Muscle of leg (tissue), 11 donors: ENCODE measurements around the gene NME9. TPM values are rescaled to one million over a fixed set of nuclear protein-coding genes. Genes with fewer than 3 reads are reported as not detected.

ENCODE experiments used
- DNase-seq: peaks from one replicate; pipeline ENCODE4 v3.0.0; 2013
- H3K27ac ChIP-seq: one replicate; pipeline ENCODE4 v1.5.1; 2013; ENCODE audit warnings: mild to moderate bottlenecking, low read length, control low read depth
- H3K27me3 ChIP-seq: one replicate; pipeline ENCODE4 v1.6.1; 2013; ENCODE audit warnings: low read length; ENCODE audit not compliant: control insufficient read depth, insufficient read depth
- H3K36me3 ChIP-seq: one replicate; pipeline ENCODE4 v1.6.1; 2013; ENCODE audit warnings: low read length; ENCODE audit not compliant: control insufficient read depth, insufficient read depth
- H3K4me1 ChIP-seq: one replicate; pipeline ENCODE4 v1.6.1; 2013; ENCODE audit warnings: low read length; ENCODE audit not compliant: control insufficient read depth, insufficient read depth
- H3K4me3 ChIP-seq: one replicate; pipeline ENCODE4 v1.5.1; 2013; ENCODE audit warnings: low read length, control low read depth
- H3K9me3 ChIP-seq: replicated peaks from 2 replicates; pipeline ENCODE4 v1.6.1; 2013; ENCODE audit warnings: low read depth, low read length; ENCODE audit not compliant: control insufficient read depth
- WGBS: methylation state at CpG from one replicate; pipeline ENCODE4 v1.1.5; 2013; ENCODE audit warnings: missing lambda C conversion rate; ENCODE audit not compliant: insufficient coverage; 5-methylcytosine and 5-hydroxymethylcytosine counted together
- polyA plus RNA-seq, 8 donors: library from polyadenylated mRNA; unstranded; fragments of 120-200 nt; gene quantifications; one replicate each; pipeline versions ENCODE4 v1.2.1 to v1.2.3, GENCODE V29; 2013; ENCODE audit warnings: inconsistent platforms in 1 of 8, low replicate concordance in 1 of 8; ENCODE audit not compliant: insufficient read length in 8 of 8, insufficient read depth in 1 of 8
- total RNA-seq: library from RNA; stranded (reverse); fragments of 120-200 nt; gene quantifications from one replicate; pipeline ENCODE4 v1.2.4, GENCODE V29; 2013

NME9 gene
- total and polyA plus RNA-seq, 9 donors = 0.22 to 1.7 (median 0.71) TPM

DNA sequence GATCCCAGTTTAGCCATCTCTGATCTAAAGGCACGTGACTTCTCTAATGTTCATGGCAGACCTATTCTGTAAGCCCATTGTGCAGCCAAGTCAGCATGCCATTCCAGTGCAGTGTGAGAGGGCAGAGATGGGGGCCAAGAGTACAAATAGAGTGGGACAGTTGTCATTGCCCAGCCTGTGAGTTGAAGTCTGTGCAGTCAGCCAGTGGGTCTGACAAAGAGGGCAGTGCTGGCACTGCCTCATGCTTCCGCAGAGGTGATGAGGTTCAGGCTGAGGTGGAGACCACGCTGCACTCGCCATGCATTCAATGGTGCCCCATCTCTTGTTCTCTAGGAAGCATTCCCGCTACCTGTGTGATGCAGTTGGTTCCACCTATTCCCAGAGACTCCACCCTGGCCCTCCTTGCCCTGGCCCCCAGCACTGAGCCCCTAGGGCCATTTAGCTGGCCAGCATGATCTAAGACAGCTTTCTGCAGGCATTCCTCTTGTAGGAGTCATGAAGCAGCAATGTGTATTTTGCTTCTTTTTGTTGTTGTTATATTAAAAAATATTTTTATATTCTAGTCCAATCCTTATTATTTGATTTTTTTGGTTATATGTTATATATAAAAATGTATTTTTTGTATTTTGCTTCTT, 22.4 kb upstream of the NME9 start:
- no peak for DNase-seq
- H3K9me3 ChIP-seq = no peaks in the 10 kb centered on the region
- H3K36me3 ChIP-seq = peaks cover 3% of the 10 kb centered on the region
- H3K4me3 ChIP-seq = no peak overlapping the region
- peaks cover 2% of the 10 kb centered on the region for H3K27me3 ChIP-seq
- WGBS = 95% methylated on average over 4 of the region's 5 CpGs
- H3K27ac ChIP-seq = no peak overlapping the region
- peaks cover 33% of the 10 kb centered on the region for H3K4me1 ChIP-seq

DNA sequence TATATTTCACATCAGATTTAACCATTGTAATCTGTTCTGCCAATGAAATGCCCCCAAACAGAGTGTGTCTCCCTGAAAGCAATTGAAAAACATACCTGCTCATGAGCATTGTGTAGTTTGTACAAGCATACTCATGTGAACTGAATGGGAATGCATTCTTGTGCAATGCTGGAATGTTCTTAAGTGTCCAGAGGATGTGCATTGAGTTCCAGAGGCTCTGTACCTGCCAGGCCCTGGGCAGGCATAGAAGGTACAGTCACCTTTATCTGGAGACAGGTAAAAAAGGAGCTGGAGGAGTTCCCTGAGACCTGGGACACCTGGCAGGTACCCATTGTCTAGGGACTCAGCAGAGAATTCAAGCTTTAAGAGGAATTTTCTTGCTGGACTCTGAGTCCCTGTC, 21.5 kb upstream of the NME9 start:
- DNase-seq = no peak
- Histone ChIP-seq H3K36me3 (peaks cover 3% of the 10 kb centered on the region), H3K27ac (no peak overlapping the region), H3K4me1 (peaks cover 27% of the 10 kb centered on the region), H3K9me3 (no peaks in the 10 kb centered on the region), H3K4me3 (no peak overlapping the region), H3K27me3 (peaks cover 6% of the 10 kb centered on the region)

DNA sequence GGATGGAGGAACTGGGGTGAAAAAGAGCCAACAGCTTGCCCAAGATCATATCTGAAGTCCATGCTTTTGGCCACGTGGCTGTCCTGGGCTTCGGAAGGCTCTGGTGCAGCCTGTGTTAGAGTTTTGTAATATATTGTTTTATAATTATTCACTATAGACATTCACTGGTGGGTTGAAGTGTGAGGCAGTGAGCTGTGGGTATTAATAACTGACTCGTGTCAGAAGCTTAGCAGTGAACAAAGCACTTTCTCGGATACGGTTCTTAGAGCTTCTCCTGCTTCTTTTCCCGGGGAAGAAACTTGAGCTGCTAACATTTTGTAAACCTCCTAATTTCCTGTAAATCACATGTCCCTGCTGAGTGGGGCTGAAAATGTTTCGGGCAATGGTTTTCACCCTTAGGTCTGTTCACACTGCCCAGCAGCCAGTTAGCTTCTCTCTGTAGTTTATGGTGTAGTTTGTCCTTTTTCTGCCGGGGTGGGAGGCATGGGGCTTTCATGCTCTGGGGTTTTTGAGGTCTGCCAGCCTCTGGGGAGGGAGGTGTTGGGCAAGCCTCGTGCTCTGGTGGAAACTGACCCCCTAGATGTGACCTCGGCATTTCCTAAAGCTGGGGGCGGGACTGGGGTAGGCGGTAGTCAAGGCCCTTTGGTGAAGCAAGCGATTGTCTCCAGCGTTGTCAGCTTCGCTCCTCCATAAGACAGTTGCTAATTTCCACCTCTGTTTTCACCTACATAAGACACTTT, 20.4 kb upstream of the NME9 start:
- peak; percentile 26 for DNase-seq
- Histone ChIP-seq H3K36me3 (peaks cover under 1% of the 10 kb centered on the region), H3K4me3 (peak overlapping the region; percentile 80), H3K9me3 (no peaks in the 10 kb centered on the region), H3K27ac (peak overlapping the region; percentile 84), H3K27me3 (peaks cover 6% of the 10 kb centered on the region), H3K4me1 (peaks cover 25% of the 10 kb centered on the region)
- 20% methylated on average over 1 of the region's 15 CpGs for WGBS

GRCh38 chr3:138348754-138349739, 19.4 kb upstream of the NME9 start:
- Histone ChIP-seq H3K4me1 (peaks cover 26% of the 10 kb centered on the region), H3K27me3 (peaks cover 6% of the 10 kb centered on the region), H3K9me3 (no peaks in the 10 kb centered on the region), H3K36me3 (no peaks in the 10 kb centered on the region), H3K27ac (peak overlapping the region; percentile 84), H3K4me3 (peak overlapping the region; percentile 80)
- peak; percentile 46 for DNase-seq
- WGBS = 4% methylated on average over 37 of the region's 58 CpGs

DNA sequence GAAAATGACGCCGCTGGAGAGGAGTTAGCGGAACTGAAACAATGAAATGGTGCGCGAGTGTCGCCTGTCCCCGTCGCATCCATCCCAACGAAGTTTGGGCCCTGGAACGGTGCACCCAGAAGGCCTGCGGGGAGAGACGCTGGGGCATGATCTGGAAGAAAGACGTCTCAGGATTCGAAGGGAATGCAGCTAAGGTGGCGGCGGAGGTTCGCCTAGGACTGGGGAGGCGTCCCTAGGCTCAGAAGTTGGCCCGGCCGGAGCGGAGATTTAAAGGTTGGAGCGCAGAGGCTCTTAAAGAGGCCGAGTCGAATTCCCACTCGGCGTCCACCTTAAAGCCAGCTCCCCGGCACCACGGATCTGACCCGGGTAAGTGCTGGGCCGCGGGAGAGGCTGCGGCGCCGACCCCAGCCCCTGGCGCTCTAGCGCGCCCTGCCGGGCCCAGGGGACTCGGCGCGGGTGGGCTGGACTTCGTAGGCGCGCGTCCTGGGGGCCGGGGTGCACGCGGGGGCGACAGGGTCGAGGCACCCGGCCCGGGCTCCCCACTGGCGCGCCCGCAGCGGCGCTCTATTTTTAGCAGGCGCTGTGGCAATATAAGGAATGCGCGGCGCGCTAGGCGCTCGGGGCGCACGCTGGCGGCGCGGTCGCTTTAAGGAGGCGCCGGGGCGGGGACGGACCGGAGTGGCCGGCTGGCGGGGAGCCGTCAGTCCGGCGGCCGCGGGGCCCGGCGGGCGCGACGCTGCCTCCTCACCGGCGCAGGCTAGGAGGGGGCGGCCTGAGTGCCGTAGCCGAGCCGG, 18.5 kb upstream of the NME9 start, which contains the start of gene MRAS:
Gene MRAS (plus strand): TSS at position 620 of the 794 bp plus-strand sequence. CDS start 24,305 bp downstream, outside the sequence.
- under 1% methylated on average over 93 of the region's 93 CpGs for WGBS
- peak; percentile 85 for DNase-seq

DNA sequence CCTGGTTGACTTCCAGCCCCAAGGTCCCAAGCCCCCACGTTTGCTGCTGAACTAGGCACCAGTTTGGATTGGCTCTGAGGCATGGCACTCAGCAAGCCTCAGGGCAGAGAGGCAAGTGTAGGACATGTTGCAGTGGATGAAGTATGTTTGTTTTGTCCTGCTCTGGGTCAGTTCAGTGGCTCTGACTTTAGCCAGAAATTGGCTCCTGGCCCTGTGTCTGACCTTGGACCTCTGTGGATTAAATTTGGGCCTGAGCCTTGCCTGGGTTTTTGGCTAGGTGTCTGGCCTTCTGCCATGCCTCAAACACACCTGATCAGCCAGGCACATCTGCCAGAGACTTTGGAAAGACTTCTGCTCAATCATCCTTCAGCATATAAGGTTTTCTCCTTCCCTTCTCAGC, 15.1 kb upstream of the NME9 start:
- peaks cover 19% of the 10 kb centered on the region for H3K4me1 ChIP-seq
- H3K36me3 ChIP-seq = no peaks in the 10 kb centered on the region
- WGBS = 63% methylated on average over 1 of the region's 1 CpG
- peaks cover 6% of the 10 kb centered on the region for H3K27me3 ChIP-seq
- no peaks in the 10 kb centered on the region for H3K9me3 ChIP-seq
- no peak overlapping the region for H3K27ac ChIP-seq
- no peak for DNase-seq
- no peak overlapping the region for H3K4me3 ChIP-seq

More for the DNA sequence above, 18.5 kb upstream of the NME9 start, which contains the start of gene MRAS:
- Histone ChIP-seq H3K27me3 (peaks cover 6% of the 10 kb centered on the region), H3K27ac (peak within 1 kb of the TSS; percentile 89), H3K4me1 (peaks cover 31% of the 10 kb centered on the region), H3K4me3 (peak within 1 kb of the TSS; percentile 80), H3K9me3 (no peaks in the 10 kb centered on the region), H3K36me3 (no peaks in the 10 kb centered on the region)

GRCh38 chr3:138340511-138340910, 10.9 kb upstream of the NME9 start:
- H3K36me3 ChIP-seq = no peaks in the 10 kb centered on the region
- peaks cover 26% of the 10 kb centered on the region for H3K4me1 ChIP-seq
- no peak overlapping the region for H3K27ac ChIP-seq
- WGBS = 100% methylated on average over 1 of the region's 5 CpGs
- no peak overlapping the region for H3K4me3 ChIP-seq
- DNase-seq = no peak
- no peaks in the 10 kb centered on the region for H3K27me3 ChIP-seq
- H3K9me3 ChIP-seq = no peaks in the 10 kb centered on the region

DNA sequence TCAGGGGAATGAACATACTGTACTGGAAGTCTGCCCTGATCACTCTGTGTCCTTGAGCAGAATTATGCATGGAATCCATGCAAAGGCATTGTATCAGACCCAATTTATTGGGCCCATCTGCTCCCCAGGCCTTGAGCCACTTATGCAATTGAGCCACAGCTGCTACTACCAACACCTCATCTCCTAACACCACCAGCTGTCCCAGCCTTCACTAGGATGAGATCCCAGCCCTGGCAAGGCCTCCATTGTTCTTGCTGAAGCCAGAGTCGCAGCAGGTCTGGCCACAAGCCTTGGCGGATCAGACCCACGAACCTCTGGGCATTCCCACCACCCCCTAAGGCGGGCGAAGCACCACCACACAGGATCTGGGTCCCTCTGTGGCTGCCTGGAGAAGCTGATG, 9.2 kb upstream of the NME9 start:
- Histone ChIP-seq H3K36me3 (no peaks in the 10 kb centered on the region), H3K27me3 (no peaks in the 10 kb centered on the region), H3K27ac (peak overlapping the region; percentile 72), H3K9me3 (no peaks in the 10 kb centered on the region), H3K4me1 (peaks cover 22% of the 10 kb centered on the region), H3K4me3 (no peak overlapping the region)
- peak; percentile 74 for DNase-seq
- no CpG with 5 or more reads among the region's 5 CpGs for WGBS

GRCh38 chr3:138338244-138338643, 8.6 kb upstream of the NME9 start:
- no peaks in the 10 kb centered on the region for H3K27me3 ChIP-seq
- no peak overlapping the region for H3K4me3 ChIP-seq
- peaks cover 20% of the 10 kb centered on the region for H3K4me1 ChIP-seq
- peak overlapping the region; percentile 72 for H3K27ac ChIP-seq
- no peaks in the 10 kb centered on the region for H3K9me3 ChIP-seq
- 19% methylated on average over 2 of the region's 5 CpGs for WGBS
- peak; percentile 16 for DNase-seq
- H3K36me3 ChIP-seq = no peaks in the 10 kb centered on the region
